ENCODE measurements around the gene ASIC4.
A peak's percentile ranks its signal among the peaks of the same experiment; 100 is the strongest.

ASIC4 gene

GRCh38 chr2:219537657-219538488, 23.6 kb downstream of the ASIC4 start:
- DNase-seq = no peak

- DNase-seq = no peak
Measured at GRCh38 chr2:219538504-219538951, 24.2 kb downstream of the ASIC4 start.

- no peak for DNase-seq
Measured at GRCh38 chr2:219538956-219539788, 24.9 kb downstream of the ASIC4 start.

- DNase-seq = no peak
Measured at GRCh38 chr2:219539926-219540678, 25.8 kb downstream of the ASIC4 start.

GRCh38 chr2:219540784-219541504, 26.7 kb downstream of the ASIC4 start:
- DNase-seq = no peak

- DNase-seq = peak; percentile 65
Measured at GRCh38 chr2:219541611-219542180, 27.4 kb downstream of the ASIC4 start.

GRCh38 chr2:219542931-219543595, 28.8 kb downstream of the ASIC4 start:
- no peak for DNase-seq

GRCh38 chr2:219543596-219544358, 29.5 kb downstream of the ASIC4 start, which contains the start of the genes CHPF and TMEM198:
Gene CHPF (minus strand): TSS chr2:219543809. CDS start chr2:219543538, 271 bp downstream.
Gene TMEM198 (plus strand): TSS chr2:219544028. CDS start chr2:219544728, 700 bp downstream.
- DNase-seq = peak; percentile 98

GRCh38 chr2:219544567-219544966, 30.3 kb downstream of the ASIC4 start:
- no peak for DNase-seq

- DNase-seq = no peak
Measured at GRCh38 chr2:219545295-219545942, 31.1 kb downstream of the ASIC4 start.

- DNase-seq = no peak
Measured at GRCh38 chr2:219545943-219546352, 31.7 kb downstream of the ASIC4 start.

- no peak for DNase-seq
Measured at GRCh38 chr2:219547621-219548020, 33.3 kb downstream of the ASIC4 start.

GRCh38 chr2:219548990-219549389, 34.7 kb downstream of the ASIC4 start:
- DNase-seq = no peak

GRCh38 chr2:219549619-219550018, 35.3 kb downstream of the ASIC4 start:
- DNase-seq = no peak

- DNase-seq = no peak
Measured at GRCh38 chr2:219551441-219552381, 37.4 kb downstream of the ASIC4 start.

GRCh38 chr2:219552382-219553167, 38.3 kb downstream of the ASIC4 start:
- peak; percentile 48 for DNase-seq

GRCh38 chr2:219553168-219553417, 38.8 kb downstream of the ASIC4 start:
- no peak for DNase-seq

- DNase-seq = no peak
Measured at GRCh38 chr2:219553463-219553963, 39.2 kb downstream of the ASIC4 start.
